Endothelial cell of umbilical vein (primary cell): ENCODE results near the gene TSEN2.

ENCODE experiments used
- EZH2 ChIP-seq: IDR thresholded peaks from 2 replicates; pipeline ENCODE4 v1.6.1; 2012; ENCODE audit warnings: borderline replicate concordance, low read depth, mild to moderate bottlenecking, moderate library complexity, low read length, inconsistent platforms; ENCODE audit not compliant: severe bottlenecking
- FOS ChIP-seq: IDR thresholded peaks from 2 replicates; pipeline ENCODE4 v1.6.1; 2011; ENCODE audit warnings: mild to moderate bottlenecking, low read length, moderate library complexity, borderline replicate concordance; ENCODE audit not compliant: insufficient read depth
- GATA2 ChIP-seq: IDR thresholded peaks from 2 replicates; pipeline ENCODE4 v1.7.0; 2011; ENCODE audit warnings: low read depth, mild to moderate bottlenecking, moderate library complexity, mixed read lengths, low read length; ENCODE audit not compliant: insufficient read length, insufficient read depth
- JUN ChIP-seq: IDR thresholded peaks from 2 replicates; pipeline ENCODE4 v1.6.1; 2011; ENCODE audit warnings: borderline replicate concordance, low read depth; ENCODE audit not compliant: insufficient read length, insufficient read depth
- MYC ChIP-seq: IDR thresholded peaks from one replicate; pipeline ENCODE4 v1.6.1; 2011; ENCODE audit warnings: mild to moderate bottlenecking, low read depth, low read length
- POLR2A ChIP-seq: IDR thresholded peaks from 2 replicates; pipeline ENCODE4 v1.6.1; 2012; ENCODE audit warnings: low read depth, mild to moderate bottlenecking, control low read depth, low read length
- POLR2AphosphoS5 ChIP-seq: IDR thresholded peaks from 2 replicates; pipeline ENCODE4 v1.6.1; 2012; ENCODE audit warnings: low read depth, mild to moderate bottlenecking, control low read depth, low read length, moderate library complexity; ENCODE audit not compliant: insufficient read depth
- TF ChIP-seq, protein P1 (sequence below), 2 donors: IDR thresholded peaks; 1 replicate in 1 of 2; 2 replicates in 1 of 2; pipeline ENCODE4 v1.5.1; 2011; ENCODE audit warnings: low read length in 2 of 2, mild to moderate bottlenecking in 2 of 2, moderate library complexity in 2 of 2, control low read depth in 1 of 2, inconsistent platforms in 1 of 2, low read depth in 1 of 2; ENCODE audit not compliant: insufficient read depth in 1 of 2; ENCODE audit errors: extremely low read depth in 1 of 2
- TF ChIP-seq, protein P2 (sequence below): IDR thresholded peaks from 2 replicates; pipeline ENCODE4 v1.6.1; 2011; ENCODE audit not compliant: insufficient read depth, insufficient read length

DNA sequence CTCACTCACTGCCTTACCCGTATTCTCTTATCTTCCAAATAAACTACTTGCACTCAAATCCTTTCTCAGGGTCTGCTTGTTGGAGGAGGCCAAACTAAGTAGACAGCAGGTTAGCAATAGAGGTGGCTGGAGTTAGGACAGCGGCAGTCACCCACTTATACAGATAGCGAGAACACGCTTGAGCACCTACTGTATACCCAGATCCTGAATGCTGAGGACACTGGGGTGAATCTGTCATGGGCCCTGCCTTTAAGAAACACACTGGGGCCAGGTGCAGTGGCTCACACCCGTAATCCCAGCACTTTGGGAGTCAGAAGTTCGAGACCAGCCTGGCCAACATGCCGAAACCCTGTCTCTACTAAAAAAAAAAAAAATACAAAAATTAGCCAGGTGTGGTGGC lies 38.0 kb upstream of the TSEN2 start:
- TF ChIP-seq, protein P1, sequence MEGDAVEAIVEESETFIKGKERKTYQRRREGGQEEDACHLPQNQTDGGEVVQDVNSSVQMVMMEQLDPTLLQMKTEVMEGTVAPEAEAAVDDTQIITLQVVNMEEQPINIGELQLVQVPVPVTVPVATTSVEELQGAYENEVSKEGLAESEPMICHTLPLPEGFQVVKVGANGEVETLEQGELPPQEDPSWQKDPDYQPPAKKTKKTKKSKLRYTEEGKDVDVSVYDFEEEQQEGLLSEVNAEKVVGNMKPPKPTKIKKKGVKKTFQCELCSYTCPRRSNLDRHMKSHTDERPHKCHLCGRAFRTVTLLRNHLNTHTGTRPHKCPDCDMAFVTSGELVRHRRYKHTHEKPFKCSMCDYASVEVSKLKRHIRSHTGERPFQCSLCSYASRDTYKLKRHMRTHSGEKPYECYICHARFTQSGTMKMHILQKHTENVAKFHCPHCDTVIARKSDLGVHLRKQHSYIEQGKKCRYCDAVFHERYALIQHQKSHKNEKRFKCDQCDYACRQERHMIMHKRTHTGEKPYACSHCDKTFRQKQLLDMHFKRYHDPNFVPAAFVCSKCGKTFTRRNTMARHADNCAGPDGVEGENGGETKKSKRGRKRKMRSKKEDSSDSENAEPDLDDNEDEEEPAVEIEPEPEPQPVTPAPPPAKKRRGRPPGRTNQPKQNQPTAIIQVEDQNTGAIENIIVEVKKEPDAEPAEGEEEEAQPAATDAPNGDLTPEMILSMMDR (IDR thresholded peaks at IDR 0.05; ENCODE audit: extremely low read depth in 1 of 2, insufficient read depth in 1 of 2, low read depth in 1 of 2, low read length in 2 of 2): no peak
- TF ChIP-seq POLR2A: no peak
- TF ChIP-seq POLR2AphosphoS5: no peak
- TF ChIP-seq EZH2: no peak
- no peak for TF ChIP-seq MYC
- TF ChIP-seq JUN: no peak
- no peak for TF ChIP-seq FOS
- TF ChIP-seq, protein P2, sequence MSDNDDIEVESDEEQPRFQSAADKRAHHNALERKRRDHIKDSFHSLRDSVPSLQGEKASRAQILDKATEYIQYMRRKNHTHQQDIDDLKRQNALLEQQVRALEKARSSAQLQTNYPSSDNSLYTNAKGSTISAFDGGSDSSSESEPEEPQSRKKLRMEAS: no peak
- no peak for TF ChIP-seq GATA2
